Activated gamma-delta T cell treated with Interleukin-2 at 50 U/mL for 16 hours (primary cell): Measurements from ENCODE around the gene COL9A3.
A peak's percentile ranks its signal among the peaks of the same experiment; 100 is the strongest.

Source experiments
- DNase-seq: peaks from one replicate; pipeline ENCODE4 v3.0.0-alpha.2; 2020

COL9A3 gene

GRCh38 chr20:62778601-62779416 lies 38.0 kb upstream of the COL9A3 start:
- no peak for DNase-seq

- no peak for DNase-seq
Observed at GRCh38 chr20:62779417-62779685, 37.5 kb upstream of the COL9A3 start.

GRCh38 chr20:62780204-62780603 lies 36.6 kb upstream of the COL9A3 start:
- DNase-seq = no peak

- DNase-seq = no peak
Observed at GRCh38 chr20:62780696-62781095, 36.2 kb upstream of the COL9A3 start.

GRCh38 chr20:62782149-62782892 lies 34.5 kb upstream of the COL9A3 start:
- no peak for DNase-seq

- no peak for DNase-seq
Observed at GRCh38 chr20:62782893-62783278, 34.0 kb upstream of the COL9A3 start.

GRCh38 chr20:62784497-62784896 lies 32.4 kb upstream of the COL9A3 start:
- no peak for DNase-seq

GRCh38 chr20:62785393-62785792 lies 31.5 kb upstream of the COL9A3 start:
- no peak for DNase-seq

GRCh38 chr20:62786157-62786556 lies 30.7 kb upstream of the COL9A3 start:
- no peak for DNase-seq

GRCh38 chr20:62787321-62787720 lies 29.5 kb upstream of the COL9A3 start:
- no peak for DNase-seq

- no peak for DNase-seq
Observed at GRCh38 chr20:62787866-62788265, 29.0 kb upstream of the COL9A3 start.

- no peak for DNase-seq
Observed at GRCh38 chr20:62788607-62789006, 28.2 kb upstream of the COL9A3 start.

GRCh38 chr20:62790075-62790474 lies 26.8 kb upstream of the COL9A3 start:
- no peak for DNase-seq

- peak; percentile 70 for DNase-seq
Observed at GRCh38 chr20:62791301-62792181, 25.3 kb upstream of the COL9A3 start.

GRCh38 chr20:62792182-62792939 lies 24.5 kb upstream of the COL9A3 start:
- DNase-seq = no peak

- DNase-seq = no peak
Observed at GRCh38 chr20:62792940-62793756, 23.7 kb upstream of the COL9A3 start.

- no peak for DNase-seq
Observed at GRCh38 chr20:62793757-62794006, 23.2 kb upstream of the COL9A3 start.

- peak; percentile 93 for DNase-seq
Observed at GRCh38 chr20:62794007-62794724, 22.7 kb upstream of the COL9A3 start.

- peak; percentile 59 for DNase-seq
Observed at GRCh38 chr20:62795023-62795761, 21.7 kb upstream of the COL9A3 start.

- DNase-seq = no peak
Observed at GRCh38 chr20:62796699-62797491, 20.0 kb upstream of the COL9A3 start.
